COR-L47 (cell line): ENCODE results near the gene BAIAP2.
"Not testable (repeated sequence)": the region's sequence is repeated elsewhere in the genome, so short reads cannot be mapped to it uniquely, and the experiment has no call there.

Experiments
- DNase-seq: peaks from one replicate; lab custom pipeline; 2025; lab: John Stamatoyannopoulos, UW

The BAIAP2 gene

GRCh38 chr17:81000631-81001357 is 34.2 kb upstream of the BAIAP2 start:
- no peak for DNase-seq

DNA sequence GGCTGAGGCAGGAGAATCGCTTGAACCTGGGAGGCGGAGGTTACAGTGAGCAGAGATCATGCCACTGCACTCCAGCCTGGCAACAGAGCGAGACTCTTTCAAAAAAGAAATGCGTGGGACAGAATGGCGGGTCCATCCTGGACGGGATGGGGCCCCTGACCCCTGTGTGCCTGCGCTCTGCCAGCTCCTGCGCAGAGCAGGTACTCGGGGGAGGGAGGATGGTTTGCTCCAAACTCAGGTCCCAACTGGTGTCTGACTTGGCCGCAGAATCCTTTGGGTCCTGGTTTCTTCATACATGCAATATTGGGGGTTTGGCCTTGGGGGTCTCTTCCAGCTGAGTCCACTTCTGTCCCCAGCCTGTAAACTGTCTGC is 33.0 kb upstream of the BAIAP2 start:
- no peak for DNase-seq

DNA sequence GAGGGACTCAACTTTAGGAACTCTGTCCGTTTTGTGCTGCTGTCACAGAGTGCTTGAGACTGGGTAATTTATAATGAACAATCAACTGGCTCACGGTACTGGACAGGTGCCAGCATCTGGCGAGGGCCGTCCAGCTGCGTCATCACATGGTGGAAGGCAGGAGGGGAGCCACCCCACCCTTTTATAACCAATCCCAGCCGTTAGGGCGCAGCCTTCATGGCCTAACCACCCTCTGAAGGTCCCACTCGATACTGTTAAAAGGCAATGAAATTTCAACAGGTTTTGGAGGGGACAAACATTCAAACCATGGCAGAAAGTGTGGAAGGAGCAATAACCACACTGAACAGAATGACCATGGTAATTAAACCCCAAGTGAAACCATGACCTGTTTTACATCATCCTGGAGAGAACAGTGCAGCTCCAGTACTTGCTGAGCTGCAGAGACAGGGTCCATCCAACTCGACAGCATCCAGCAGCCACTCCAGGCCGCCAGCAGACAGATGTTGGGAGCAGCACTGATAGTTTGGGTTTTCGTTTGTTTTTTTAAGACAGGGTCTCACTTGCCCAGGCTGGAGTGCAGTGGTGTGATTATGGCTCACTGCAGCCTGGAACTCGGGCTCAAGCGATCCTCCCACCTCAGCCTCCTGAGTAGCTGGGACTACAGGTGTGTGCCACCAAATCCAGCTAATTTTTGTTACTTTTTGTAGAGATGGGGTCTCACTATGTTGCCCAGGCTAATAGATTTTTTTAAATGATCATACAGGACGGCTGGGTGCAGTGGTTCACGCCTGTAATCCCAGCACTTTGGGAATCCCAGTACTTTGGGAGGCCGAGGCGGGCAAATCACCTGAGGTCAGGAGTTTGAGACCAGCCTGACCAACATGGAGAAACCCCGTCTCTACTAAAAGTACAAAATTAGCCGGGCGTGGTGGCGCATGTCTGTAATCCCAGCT is 32.3 kb upstream of the BAIAP2 start:
- DNase-seq: peak; percentile 75

DNA sequence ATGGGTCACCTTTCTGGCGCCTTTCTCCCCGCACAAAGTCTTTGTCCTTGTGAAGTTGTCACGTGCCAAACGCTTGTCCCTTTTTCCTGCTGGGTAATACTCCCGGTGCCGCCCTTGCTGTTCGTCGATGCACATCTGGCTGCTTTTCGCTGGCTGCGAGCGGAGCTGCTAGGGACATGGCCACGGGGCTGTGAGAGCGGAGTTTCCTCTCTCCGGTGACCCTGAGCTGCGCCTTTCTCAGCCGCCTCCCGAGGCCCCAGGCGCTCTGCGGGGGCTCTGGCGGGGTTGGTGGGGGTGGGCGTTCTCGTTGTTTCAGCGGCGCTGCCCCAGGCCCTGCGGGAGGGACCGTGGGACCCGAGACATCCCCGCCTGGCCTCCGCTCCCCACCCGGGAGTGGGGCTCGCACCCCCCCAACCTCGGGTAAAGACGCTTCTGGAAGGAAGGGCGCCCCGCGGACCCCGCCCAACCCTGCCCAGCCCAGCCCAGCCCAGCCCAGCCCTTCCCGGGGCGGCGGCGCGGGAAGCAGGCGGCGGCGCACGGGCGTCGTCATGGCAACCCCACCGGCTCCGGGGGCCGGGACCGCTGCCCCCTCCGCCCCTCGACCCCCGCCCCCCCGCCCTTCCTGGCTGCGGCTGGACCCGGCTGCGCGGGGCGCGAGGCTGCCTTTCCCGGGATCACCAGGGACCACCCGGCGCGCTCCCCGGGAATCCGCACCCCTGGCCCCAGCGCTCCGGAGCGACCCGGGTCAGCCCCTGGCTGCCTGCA is 31.1 kb upstream of the BAIAP2 start:
- DNase-seq: no peak

GRCh38 chr17:81006891-81007290 is 28.1 kb upstream of the BAIAP2 start:
- no peak for DNase-seq

DNA sequence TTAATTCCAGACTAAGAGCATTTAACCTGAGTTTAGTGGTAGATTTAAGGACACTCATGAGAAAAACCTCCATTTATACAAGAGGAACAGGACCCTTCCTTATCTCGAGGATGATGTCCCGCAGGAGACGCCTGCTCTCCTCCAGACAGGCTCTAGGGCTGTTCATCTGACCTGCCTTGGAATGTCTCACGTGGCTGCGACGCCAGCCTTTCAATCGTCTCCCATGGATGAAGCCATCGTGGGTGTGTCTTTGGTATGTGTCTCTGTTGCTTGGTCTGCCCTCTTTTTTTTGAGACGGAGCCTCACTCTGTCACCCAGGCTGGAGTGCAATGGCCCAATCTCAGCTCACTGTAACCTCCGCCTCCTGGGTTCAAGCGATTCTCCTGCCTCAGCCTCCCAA is 26.8 kb upstream of the BAIAP2 start:
- DNase-seq: no peak

DNA sequence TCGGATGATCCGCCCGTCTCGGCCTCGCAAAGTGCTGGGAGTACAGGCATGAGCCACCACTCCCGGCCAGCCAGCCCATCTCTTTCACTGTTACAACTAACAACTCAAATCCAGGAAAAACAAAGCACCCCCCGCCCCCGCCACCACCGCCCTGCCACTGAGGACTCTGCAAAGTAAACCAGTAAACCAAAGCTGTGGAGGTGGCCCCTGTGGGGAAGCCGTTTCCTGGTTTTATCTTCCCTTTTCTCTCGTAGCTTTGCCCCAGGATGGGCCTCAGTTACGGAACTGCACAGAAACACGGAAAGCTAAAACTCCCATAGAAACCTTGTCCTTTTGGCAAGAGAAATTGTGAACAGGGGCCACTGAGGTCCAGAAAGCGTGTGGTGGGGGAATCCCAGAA is 25.8 kb upstream of the BAIAP2 start:
- no peak for DNase-seq

DNA sequence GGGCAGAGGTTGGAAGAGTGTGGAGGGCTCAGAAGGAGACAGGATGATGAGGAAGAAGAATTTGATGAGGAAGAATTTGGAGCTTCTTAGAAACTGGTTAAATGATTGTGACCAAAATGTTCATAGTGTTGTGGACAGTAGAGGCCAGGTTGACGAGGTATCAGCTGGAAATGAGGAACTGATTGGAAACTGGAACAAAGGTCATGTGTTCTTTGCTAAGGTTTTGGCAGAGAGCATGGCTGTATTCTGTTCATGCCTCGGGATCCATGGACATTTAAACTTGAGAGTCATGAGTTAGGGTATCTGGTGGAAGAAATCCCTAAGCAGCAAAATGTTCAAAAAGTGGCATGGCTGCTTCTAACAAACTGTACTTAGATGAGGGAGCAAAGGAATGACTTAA is 24.0 kb upstream of the BAIAP2 start:
- DNase-seq: no peak

GRCh38 chr17:81011951-81012350 is 23.0 kb upstream of the BAIAP2 start:
- no peak for DNase-seq

GRCh38 chr17:81012574-81013447 is 22.1 kb upstream of the BAIAP2 start:
- DNase-seq: no peak

- no peak for DNase-seq
Observed at GRCh38 chr17:81013642-81014041, 21.3 kb upstream of the BAIAP2 start.

- no peak for DNase-seq
Observed at GRCh38 chr17:81015136-81015535, 19.8 kb upstream of the BAIAP2 start.

GRCh38 chr17:81016575-81016974 is 18.4 kb upstream of the BAIAP2 start:
- DNase-seq: no peak

DNA sequence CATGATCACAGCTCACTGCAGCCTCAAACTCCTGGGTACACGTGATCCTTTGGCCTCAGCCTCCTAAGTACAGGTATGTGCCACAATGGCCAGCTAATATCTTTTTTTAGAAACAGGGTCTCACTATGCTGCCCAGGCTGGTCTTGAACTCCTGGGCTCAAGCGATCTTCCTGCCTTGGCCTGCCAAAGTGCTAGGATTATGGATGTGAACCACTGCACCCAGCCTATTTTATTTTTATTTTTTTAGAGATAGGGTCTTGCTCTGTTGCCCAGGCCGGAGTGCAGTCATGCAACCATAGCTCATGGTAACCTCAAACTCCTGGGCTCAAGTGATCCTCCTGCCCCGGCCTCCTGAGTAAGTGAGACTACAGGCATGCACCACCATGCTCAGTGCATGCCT is 17.6 kb upstream of the BAIAP2 start:
- not testable (repeated sequence) for DNase-seq

GRCh38 chr17:81018044-81018802 is 16.7 kb upstream of the BAIAP2 start:
- no peak for DNase-seq

DNA sequence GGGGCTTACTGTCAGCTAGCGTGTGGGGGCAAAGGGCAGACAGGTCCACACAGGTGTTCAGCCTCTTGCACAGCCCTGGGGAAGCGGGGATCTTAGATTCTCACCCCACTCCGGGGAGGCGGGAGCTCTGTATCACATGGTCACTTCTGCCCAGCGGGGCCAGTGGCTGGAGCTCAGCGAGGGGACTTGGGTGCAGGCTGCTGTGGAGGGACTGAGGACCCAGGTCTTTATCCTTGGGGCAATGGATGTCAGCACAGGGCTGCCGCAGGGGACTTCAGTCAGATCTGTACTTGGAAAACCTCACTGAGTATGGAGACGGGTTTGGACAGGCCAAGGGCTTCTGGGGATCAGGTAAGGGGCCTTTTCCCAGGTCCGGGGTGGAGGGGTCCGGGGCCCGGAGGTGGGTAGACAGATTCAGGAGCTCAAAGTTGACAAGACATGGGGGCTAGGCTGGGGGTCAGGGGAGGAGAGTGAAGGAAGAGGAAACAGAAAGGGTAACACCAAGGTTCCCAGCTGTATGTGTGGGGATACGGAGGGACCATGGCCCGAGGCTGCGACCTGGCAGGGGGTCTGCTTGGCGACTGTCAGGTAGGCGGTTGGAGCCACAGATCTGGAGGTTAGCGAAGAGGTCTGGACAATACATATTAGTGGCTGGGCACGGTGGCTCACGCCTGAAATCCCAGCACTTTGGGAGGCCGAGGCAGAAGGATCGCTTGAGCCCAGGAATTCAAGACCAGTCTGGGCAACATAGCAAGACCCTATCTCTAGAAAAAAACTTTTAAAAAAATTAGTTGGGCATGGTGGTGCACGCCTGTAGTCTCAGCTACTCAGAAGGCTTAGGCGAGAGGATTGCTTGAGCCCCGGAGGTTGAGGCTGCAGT is 15.1 kb upstream of the BAIAP2 start:
- DNase-seq: no peak

DNA sequence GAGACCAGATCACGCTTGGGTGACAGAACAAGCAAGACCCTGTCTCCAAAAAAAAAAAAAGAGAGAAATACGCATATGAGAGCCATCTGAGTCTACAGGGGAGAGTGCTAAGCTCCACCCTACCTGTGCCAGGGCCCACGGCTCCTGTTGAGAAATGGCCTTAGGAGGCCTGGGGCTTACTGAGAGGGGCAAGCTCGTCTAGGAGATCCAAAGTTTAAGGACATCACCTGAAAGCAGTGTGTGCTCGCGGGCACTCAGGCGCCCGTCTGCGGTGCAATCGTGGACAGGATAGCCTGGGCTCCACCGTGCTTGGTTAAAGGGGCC is 14.5 kb upstream of the BAIAP2 start:
- DNase-seq: no peak

DNA sequence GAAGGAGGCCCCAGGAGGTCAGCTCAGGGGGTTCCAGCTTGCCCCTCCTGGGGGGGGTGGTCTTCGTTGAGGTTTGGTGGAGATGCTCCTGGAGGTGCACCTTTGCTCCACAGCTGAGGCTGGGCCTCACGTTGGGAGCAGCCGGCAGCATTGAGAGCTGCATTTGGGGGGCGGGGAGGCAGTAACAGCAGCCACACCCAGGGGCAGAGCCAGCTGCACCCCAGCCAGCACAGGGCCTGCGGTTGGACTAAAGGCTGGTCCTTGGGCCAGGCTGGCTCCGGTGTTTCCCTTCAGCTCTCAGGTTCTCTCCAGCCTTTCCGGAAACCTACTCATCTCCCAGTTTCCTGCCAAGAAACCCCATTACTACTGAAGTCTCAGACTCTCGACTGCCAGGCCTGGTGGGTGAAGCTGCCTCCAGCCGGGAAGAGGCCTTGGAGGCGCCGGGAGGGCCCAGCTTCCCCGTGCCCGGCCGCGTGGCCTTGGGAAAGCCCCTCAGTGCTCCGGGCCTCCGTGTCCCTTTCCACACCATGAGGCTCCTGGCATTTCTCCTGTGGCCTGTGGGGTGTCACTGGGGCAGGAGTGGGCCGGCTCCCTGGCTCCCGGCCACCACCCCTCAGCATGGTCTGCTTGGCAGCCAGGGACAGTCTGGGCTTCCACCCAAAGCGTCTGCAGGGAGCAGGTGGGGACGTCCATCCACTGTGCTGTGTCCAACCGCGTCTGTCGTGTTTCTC is 14.0 kb upstream of the BAIAP2 start:
- no peak for DNase-seq
